Subcutaneous abdominal adipose tissue (tissue), 5 donors: ENCODE measurements around the gene STK32B.

ENCODE experiments used
- H3K27ac ChIP-seq: one replicate; pipeline ENCODE4 v1.7.0; 2013; ENCODE audit warnings: low read depth, mild to moderate bottlenecking, inconsistent platforms, low read length, moderate library complexity
- H3K27me3 ChIP-seq, 5 donors: one replicate each; pipeline ENCODE4 v1.7.0; 2013; ENCODE audit warnings: low read length in 5 of 5, inconsistent platforms in 1 of 5; ENCODE audit not compliant: control insufficient read depth in 5 of 5, insufficient read depth in 4 of 5
- H3K36me3 ChIP-seq, 5 donors: one replicate each; pipeline ENCODE4 v1.7.0; 2013; ENCODE audit warnings: low read length in 5 of 5; ENCODE audit not compliant: control insufficient read depth in 5 of 5, insufficient read depth in 5 of 5
- H3K4me1 ChIP-seq, 5 donors: one replicate each; pipeline ENCODE4 v1.7.0; 2013; ENCODE audit warnings: low read length in 5 of 5, mild to moderate bottlenecking in 3 of 5, moderate library complexity in 1 of 5; ENCODE audit not compliant: control insufficient read depth in 5 of 5, insufficient read depth in 5 of 5
- H3K4me3 ChIP-seq, 5 donors: one replicate each; pipeline ENCODE4 v1.7.0; 2013; ENCODE audit warnings: low read length in 5 of 5, low read depth in 1 of 5
- H3K9ac ChIP-seq, 5 donors: one replicate each; pipeline ENCODE4 v1.7.0; 2013; ENCODE audit warnings: low read length in 5 of 5, mild to moderate bottlenecking in 4 of 5, moderate library complexity in 3 of 5
- H3K9me3 ChIP-seq, 5 donors: one replicate each; pipeline ENCODE4 v1.7.0; 2013; ENCODE audit warnings: low read length in 5 of 5; ENCODE audit not compliant: control insufficient read depth in 5 of 5
- donor health status: healthy.
- donor health status: healthy.
- donor health status: healthy.
- donor health status: healthy.
- donor health status: healthy.

Gene STK32B

DNA sequence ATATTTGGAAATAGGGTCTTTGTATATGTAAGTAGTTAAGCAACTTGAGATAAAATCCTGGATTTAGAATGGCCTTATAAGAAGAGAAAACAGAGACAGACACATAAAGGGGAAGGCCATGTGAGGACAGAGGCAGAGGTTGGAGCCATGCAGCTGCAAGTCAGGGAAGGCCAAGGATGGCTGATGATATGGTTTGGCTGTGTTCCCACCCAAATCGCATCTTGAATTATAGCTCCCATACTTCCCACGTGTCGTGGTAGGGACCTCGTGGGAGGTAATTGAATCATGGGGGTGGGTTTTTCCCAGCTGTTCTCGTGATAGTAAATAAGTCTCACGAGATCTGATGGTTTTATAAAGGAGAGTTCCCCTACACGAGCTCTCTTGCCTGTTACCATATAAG, 76.3 kb downstream of the STK32B start:
- no peak overlapping the region for H3K27ac ChIP-seq
- H3K36me3 ChIP-seq = no peaks in the 10 kb centered on the region
- peaks cover 0 to 7% (median 6%) of the 10 kb centered on the region in 5 donors for H3K9me3 ChIP-seq
- H3K9ac ChIP-seq = no peak overlapping the region
- H3K4me3 ChIP-seq = no peak overlapping the region
- H3K4me1 ChIP-seq = no peaks in the 10 kb centered on the region
- H3K27me3 ChIP-seq = peaks cover 0 to 3% (median 0%) of the 10 kb centered on the region in 5 donors

GRCh38 chr4:5128569-5128968, 77.3 kb downstream of the STK32B start:
- H3K27ac ChIP-seq = no peak overlapping the region

DNA sequence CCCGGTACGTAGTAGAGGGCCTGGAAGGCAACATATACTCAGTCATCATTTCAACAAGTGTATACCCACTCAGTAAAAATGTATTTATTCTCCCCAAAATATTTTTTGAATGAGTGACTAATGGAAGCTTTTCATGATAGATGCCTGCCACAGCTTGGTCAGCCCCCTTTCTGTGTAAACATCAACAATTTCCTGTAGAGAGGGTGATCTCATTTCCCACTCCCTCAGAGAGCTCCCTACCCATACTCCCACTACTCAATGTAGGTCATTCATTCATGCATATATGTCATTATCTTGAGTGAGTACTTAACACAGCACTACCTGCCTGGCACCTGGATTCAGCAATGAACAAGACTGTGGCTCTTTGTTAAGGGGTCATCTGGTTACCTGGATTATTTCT, 81.9 kb downstream of the STK32B start:
- no peak overlapping the region for H3K27ac ChIP-seq
- H3K4me3 ChIP-seq = no peak overlapping the region
- H3K9me3 ChIP-seq = peaks cover 0 to 7% (median 6%) of the 10 kb centered on the region in 5 donors
- peaks cover 0 to 8% (median 5%) of the 10 kb centered on the region in 5 donors for H3K4me1 ChIP-seq
- no peaks in the 10 kb centered on the region for H3K36me3 ChIP-seq
- no peak overlapping the region for H3K9ac ChIP-seq
- H3K27me3 ChIP-seq = no peaks in the 10 kb centered on the region

More at GRCh38 chr4:5128569-5128968, 77.3 kb downstream of the STK32B start:
- Histone ChIP-seq H3K36me3 (no peaks in the 10 kb centered on the region), H3K27me3 (peaks cover 0 to 3% (median 0%) of the 10 kb centered on the region in 5 donors), H3K9me3 (peaks cover 0 to 7% (median 6%) of the 10 kb centered on the region in 5 donors), H3K4me1 (no peaks in the 10 kb centered on the region), H3K4me3 (no peak overlapping the region), H3K9ac (no peak overlapping the region)

DNA sequence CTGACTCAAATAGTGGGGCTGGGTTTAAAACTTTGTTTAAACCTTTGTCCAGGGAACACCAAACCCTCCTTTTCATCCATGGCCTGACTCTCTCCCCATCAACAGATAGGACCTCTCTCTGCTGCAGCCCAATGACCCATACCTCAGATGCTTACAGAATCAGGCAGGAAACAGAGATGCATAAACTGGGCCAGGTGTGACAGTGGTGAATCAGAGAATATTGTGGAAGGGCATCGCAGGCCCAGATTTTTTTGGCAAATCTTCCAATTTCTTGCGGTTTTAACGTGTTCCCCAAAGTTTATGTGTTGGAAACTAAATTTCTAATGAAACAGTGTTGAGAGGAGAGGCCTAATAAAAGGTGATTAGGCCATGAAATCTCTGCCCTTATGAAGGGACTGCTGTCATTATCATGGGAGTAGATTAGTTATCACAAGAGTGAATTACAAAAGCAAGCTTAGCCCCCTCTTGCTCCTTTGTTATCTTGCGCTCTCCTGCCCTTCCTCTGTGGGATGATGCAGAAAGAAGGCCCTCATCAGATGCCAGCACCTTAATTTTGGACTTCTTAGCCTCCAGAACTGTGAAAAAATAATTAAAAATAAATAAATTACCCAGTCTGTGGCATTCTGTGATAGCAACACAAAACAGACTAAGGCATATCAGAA, 82.8 kb downstream of the STK32B start:
- Histone ChIP-seq H3K4me1 (peaks cover 0 to 8% (median 5%) of the 10 kb centered on the region in 5 donors), H3K27ac (no peak overlapping the region), H3K27me3 (no peaks in the 10 kb centered on the region), H3K36me3 (no peaks in the 10 kb centered on the region), H3K9ac (no peak overlapping the region), H3K4me3 (no peak overlapping the region), H3K9me3 (peaks cover 0 to 7% (median 6%) of the 10 kb centered on the region in 5 donors)

DNA sequence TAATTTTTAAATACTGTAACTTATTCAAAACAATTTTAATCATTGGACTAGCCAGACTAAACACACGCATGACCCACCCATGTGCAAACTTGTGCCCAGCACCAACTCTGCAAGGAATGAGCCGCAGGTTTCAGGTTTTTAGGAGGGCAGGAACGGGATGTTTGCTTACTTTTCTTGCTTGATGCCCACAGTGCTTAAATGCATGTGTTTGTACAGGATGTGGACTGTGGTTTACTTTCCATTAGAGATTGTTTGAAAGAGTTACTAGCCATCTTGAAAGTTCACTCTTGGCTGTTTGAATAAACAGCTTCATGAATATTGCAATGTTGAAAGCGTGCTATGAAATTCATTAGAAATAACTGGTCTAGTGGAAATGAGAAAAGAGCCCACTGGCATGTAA, 83.3 kb downstream of the STK32B start:
- Histone ChIP-seq H3K9me3 (peaks cover 0 to 7% (median 6%) of the 10 kb centered on the region in 5 donors), H3K4me1 (peaks cover 0 to 8% (median 5%) of the 10 kb centered on the region in 5 donors), H3K36me3 (no peaks in the 10 kb centered on the region), H3K27ac (no peak overlapping the region), H3K9ac (no peak overlapping the region), H3K4me3 (no peak overlapping the region), H3K27me3 (no peaks in the 10 kb centered on the region)

- Histone ChIP-seq H3K36me3 (no peaks in the 10 kb centered on the region), H3K4me1 (peaks cover 0 to 8% (median 5%) of the 10 kb centered on the region in 5 donors), H3K9ac (no peak overlapping the region), H3K27ac (no peak overlapping the region), H3K9me3 (no peaks in the 10 kb centered on the region), H3K27me3 (no peaks in the 10 kb centered on the region), H3K4me3 (no peak overlapping the region)
These were observed 85.9 kb downstream of the STK32B start for GRCh38 chr4:5137226-5137625.

GRCh38 chr4:5137927-5138326, 86.6 kb downstream of the STK32B start:
- Histone ChIP-seq H3K4me3 (no peak overlapping the region), H3K36me3 (no peaks in the 10 kb centered on the region), H3K27ac (no peak overlapping the region), H3K27me3 (no peaks in the 10 kb centered on the region), H3K9me3 (no peaks in the 10 kb centered on the region), H3K9ac (no peak overlapping the region), H3K4me1 (peaks cover 0 to 9% (median 5%) of the 10 kb centered on the region in 5 donors)

DNA sequence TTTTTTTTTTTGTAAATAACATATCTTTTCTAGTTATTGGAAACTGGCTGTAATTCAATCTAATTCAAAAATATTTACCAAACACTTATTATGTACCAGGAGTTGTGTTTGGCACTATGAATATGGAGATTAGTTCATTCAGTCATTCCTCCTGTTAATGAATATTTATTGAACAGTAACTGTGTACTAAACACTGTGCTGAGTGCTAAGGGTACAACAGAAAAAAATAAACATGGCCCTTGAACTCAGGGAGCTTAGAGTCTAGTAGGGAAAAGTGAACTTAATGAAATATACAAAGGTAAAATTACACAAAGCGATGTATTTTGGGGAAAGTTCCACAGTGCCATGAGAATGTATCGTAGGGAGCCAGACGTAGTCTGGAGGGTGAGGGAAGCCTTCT, 87.1 kb downstream of the STK32B start:
- Histone ChIP-seq H3K27me3 (no peaks in the 10 kb centered on the region), H3K27ac (no peak overlapping the region), H3K9me3 (no peaks in the 10 kb centered on the region), H3K4me3 (no peak overlapping the region), H3K4me1 (peaks cover 0 to 14% (median 10%) of the 10 kb centered on the region in 5 donors), H3K36me3 (no peaks in the 10 kb centered on the region), H3K9ac (no peak overlapping the region)

- Histone ChIP-seq H3K4me1 (peaks cover under 1 to 22% (median 18%) of the 10 kb centered on the region in 5 donors), H3K4me3 (no peak overlapping the region), H3K27me3 (no peaks in the 10 kb centered on the region), H3K9ac (no peak overlapping the region), H3K36me3 (no peaks in the 10 kb centered on the region), H3K27ac (no peak overlapping the region), H3K9me3 (no peaks in the 10 kb centered on the region)
These were observed 87.9 kb downstream of the STK32B start for GRCh38 chr4:5139141-5139540.

- H3K27ac ChIP-seq = no peak overlapping the region
- H3K36me3 ChIP-seq = no peaks in the 10 kb centered on the region
- H3K27me3 ChIP-seq = no peaks in the 10 kb centered on the region
- H3K4me3 ChIP-seq = no peak overlapping the region
- peaks cover 4 to 30% (median 25%) of the 10 kb centered on the region in 5 donors for H3K4me1 ChIP-seq
- no peaks in the 10 kb centered on the region for H3K9me3 ChIP-seq
- no peak overlapping the region for H3K9ac ChIP-seq
These were observed 90.5 kb downstream of the STK32B start for GRCh38 chr4:5141802-5142201.
